HAP-1 (cell line): ENCODE results near the gene PRDX1.

Experiments used
- DNase-seq, 2 experiments: peaks; one replicate each; pipeline ENCODE4 v3.0.0-alpha.2; 2016 to 2020; ENCODE audit warnings: low spot score in 2 of 2
- H3K27me3 ChIP-seq: fragments of 250-450 bp; sonication (Bioruptor Pico); 2 replicates; pipeline ENCODE4 v1.5.1; 2020; ENCODE audit warnings: low read depth, mild to moderate bottlenecking, moderate library complexity
- H3K36me3 ChIP-seq: fragments of 250-450 bp; sonication (Bioruptor Pico); replicated peaks from 2 replicates; pipeline ENCODE4 v1.5.1; 2020; ENCODE audit warnings: mild to moderate bottlenecking
- H3K4me1 ChIP-seq: fragments of 250-450 bp; sonication (Bioruptor Pico); 2 replicates; pipeline ENCODE4 v1.5.1; 2020; ENCODE audit warnings: mild to moderate bottlenecking
- H3K4me3 ChIP-seq: fragments of 250-450 bp; sonication (Bioruptor Pico); 2 replicates; pipeline ENCODE4 v1.5.1; 2020; ENCODE audit warnings: mild to moderate bottlenecking, moderate library complexity
- H3K9me3 ChIP-seq: fragments of 250-450 bp; sonication (Bioruptor Pico); 2 replicates; pipeline ENCODE4 v1.5.1; 2020; ENCODE audit warnings: mild to moderate bottlenecking, moderate library complexity
- in situ Hi-C: fragments of 300-500 bp; cut with MboI; formaldehyde crosslinking; loops from 3 replicates; pipeline ENCODE4 v1.14.3; 2020; ENCODE audit warnings: low sequenced_read_pairs, inconsistent platforms, mixed read lengths

Gene PRDX1

GRCh38 chr1:45521413-45522323, at the start of gene PRDX1:
Gene PRDX1 (minus strand): TSS chr1:45521884. CDS start chr1:45519043, 2,841 bp downstream.
- in situ Hi-C loops: no loop called here
- Histone ChIP-seq H3K4me1 (peaks cover 41% of the 10 kb centered on the region), H3K9me3 (no peaks in the 10 kb centered on the region), H3K27me3 (no peaks in the 10 kb centered on the region), H3K36me3 (peaks cover 31% of the 10 kb centered on the region), H3K4me3 (peak within 1 kb of the TSS; percentile 99)
- DNase-seq: peak; percentile 89 to 98

- H3K27me3 ChIP-seq: no peaks in the 10 kb centered on the region
Measured at GRCh38 chr1:45570631-45571030, 48.9 kb upstream of the PRDX1 start.

GRCh38 chr1:45569962-45570581, 48.4 kb upstream of the PRDX1 start:
- no peak overlapping the region for H3K4me3 ChIP-seq
- no peaks in the 10 kb centered on the region for H3K9me3 ChIP-seq
- H3K27me3 ChIP-seq: no peaks in the 10 kb centered on the region
- DNase-seq: peak; percentile 66 to 74
- peaks cover 48% of the 10 kb centered on the region for H3K36me3 ChIP-seq
- peaks cover 3% of the 10 kb centered on the region; the same call in 1 of the 2 replicates for H3K4me1 ChIP-seq
- in situ Hi-C loops: loop anchor here (5.0 to 10.0 kb wide), 3 partner anchors 63 to 555 kb away; partner anchors contain the start of genes HECTD3 and UROD

More at GRCh38 chr1:45570631-45571030, 48.9 kb upstream of the PRDX1 start:
- DNase-seq: no peak
- H3K9me3 ChIP-seq: no peaks in the 10 kb centered on the region
- peaks cover 3% of the 10 kb centered on the region; the same call in 1 of the 2 replicates for H3K4me1 ChIP-seq
- H3K36me3 ChIP-seq: peaks cover 48% of the 10 kb centered on the region
- no peak overlapping the region for H3K4me3 ChIP-seq
- in situ Hi-C loops: loop anchor here (10.0 kb wide), 1 partner anchor 556 kb away; the partner anchor contains the start of genes HECTD3 and UROD

- Histone ChIP-seq H3K36me3 (peaks cover 48% of the 10 kb centered on the region), H3K4me3 (no peak overlapping the region), H3K4me1 (peaks cover 3% of the 10 kb centered on the region; the same call in 1 of the 2 replicates), H3K27me3 (no peaks in the 10 kb centered on the region), H3K9me3 (no peaks in the 10 kb centered on the region)
- in situ Hi-C loops: loop anchor here (5.0 to 10.0 kb wide), 2 partner anchors 62 to 215 kb away; no protein-coding TSS in a partner anchor
- DNase-seq: no peak
Measured at GRCh38 chr1:45569571-45569961, 47.9 kb upstream of the PRDX1 start.

GRCh38 chr1:45568421-45568820, 46.7 kb upstream of the PRDX1 start:
- no peaks in the 10 kb centered on the region for H3K27me3 ChIP-seq
- H3K9me3 ChIP-seq: no peaks in the 10 kb centered on the region
- in situ Hi-C loops: loop anchor here (5.0 to 10.0 kb wide), 2 partner anchors 61 to 214 kb away; no protein-coding TSS in a partner anchor
- peaks cover 3% of the 10 kb centered on the region; the same call in 1 of the 2 replicates for H3K4me1 ChIP-seq
- no peak overlapping the region for H3K4me3 ChIP-seq
- no peak for DNase-seq
- peaks cover 57% of the 10 kb centered on the region for H3K36me3 ChIP-seq

GRCh38 chr1:45567911-45568310, 46.2 kb upstream of the PRDX1 start:
- no peak for DNase-seq
- Histone ChIP-seq H3K36me3 (peaks cover 62% of the 10 kb centered on the region), H3K9me3 (no peaks in the 10 kb centered on the region), H3K4me1 (peaks cover 3% of the 10 kb centered on the region; the same call in 1 of the 2 replicates), H3K4me3 (no peak overlapping the region), H3K27me3 (no peaks in the 10 kb centered on the region)
- in situ Hi-C loops: loop anchor here (5.0 to 10.0 kb wide), 2 partner anchors 61 to 213 kb away; no protein-coding TSS in a partner anchor

- H3K4me3 ChIP-seq: no peak overlapping the region
- no peaks in the 10 kb centered on the region for H3K9me3 ChIP-seq
- H3K27me3 ChIP-seq: no peaks in the 10 kb centered on the region
- in situ Hi-C loops: loop anchor here (5.0 to 10.0 kb wide), 2 partner anchors 59 to 212 kb away; no protein-coding TSS in a partner anchor
- peaks cover 71% of the 10 kb centered on the region for H3K36me3 ChIP-seq
- peaks cover 1% of the 10 kb centered on the region; the same call in 1 of the 2 replicates for H3K4me1 ChIP-seq
- no peak for DNase-seq
Measured at GRCh38 chr1:45566722-45567121, 45.0 kb upstream of the PRDX1 start.

GRCh38 chr1:45563843-45564242, 42.2 kb upstream of the PRDX1 start:
- Histone ChIP-seq H3K9me3 (no peaks in the 10 kb centered on the region), H3K4me3 (no peak overlapping the region), H3K36me3 (peaks cover 62% of the 10 kb centered on the region), H3K27me3 (no peaks in the 10 kb centered on the region), H3K4me1 (no peaks in the 10 kb centered on the region)
- in situ Hi-C loops: loop anchor here (10.0 kb wide), 1 partner anchor 209 kb away; no protein-coding TSS in a partner anchor
- no peak for DNase-seq

GRCh38 chr1:45557422-45557944, 35.8 kb upstream of the PRDX1 start:
- Histone ChIP-seq H3K4me3 (no peak overlapping the region), H3K36me3 (peaks cover 60% of the 10 kb centered on the region), H3K4me1 (peaks cover 6% of the 10 kb centered on the region), H3K9me3 (no peaks in the 10 kb centered on the region), H3K27me3 (no peaks in the 10 kb centered on the region)
- in situ Hi-C loops: no loop called here
- DNase-seq: no peak

GRCh38 chr1:45554198-45554597, 32.5 kb upstream of the PRDX1 start:
- no peak for DNase-seq
- Histone ChIP-seq H3K4me1 (peaks cover 21% of the 10 kb centered on the region), H3K27me3 (no peaks in the 10 kb centered on the region), H3K4me3 (no peak overlapping the region), H3K9me3 (no peaks in the 10 kb centered on the region), H3K36me3 (peaks cover 59% of the 10 kb centered on the region)
- in situ Hi-C loops: no loop called here

GRCh38 chr1:45552331-45552730, 30.6 kb upstream of the PRDX1 start:
- Histone ChIP-seq H3K4me3 (peak overlapping the region; percentile 7; the same call in 1 of the 2 replicates), H3K27me3 (no peaks in the 10 kb centered on the region), H3K36me3 (peaks cover 48% of the 10 kb centered on the region), H3K9me3 (no peaks in the 10 kb centered on the region), H3K4me1 (peaks cover 21% of the 10 kb centered on the region)
- no peak for DNase-seq
- in situ Hi-C loops: no loop called here

- Histone ChIP-seq H3K9me3 (no peaks in the 10 kb centered on the region), H3K36me3 (peaks cover 46% of the 10 kb centered on the region), H3K27me3 (no peaks in the 10 kb centered on the region), H3K4me1 (peaks cover 21% of the 10 kb centered on the region), H3K4me3 (peak overlapping the region; percentile 71)
- no peak for DNase-seq
- in situ Hi-C loops: no loop called here
Measured at GRCh38 chr1:45551684-45552083, 30.0 kb upstream of the PRDX1 start.
